Type B pancreatic cell (in vitro differentiated cells): Measurements from ENCODE around the gene DOCK1. TPM values are rescaled to one million over a fixed set of nuclear protein-coding genes. Genes with fewer than 3 reads are reported as not detected.
A peak's percentile ranks its signal among the peaks of the same experiment; 100 is the strongest.

Experiments used
- DNase-seq: peaks from one replicate; pipeline ENCODE4 v3.0.0; 2021; ENCODE audit warnings: mixed read lengths; ENCODE audit not compliant: unreplicated experiment; ENCODE audit errors: extremely low spot score
- H3K27ac Mint-ChIP-seq: 2 replicates; pipeline ENCODE4 v1.8.0; 2021; ENCODE audit warnings: mild to moderate bottlenecking, mixed read lengths
- H3K27me3 Mint-ChIP-seq: 2 replicates; pipeline ENCODE4 v1.8.0; 2021; ENCODE audit warnings: mixed read lengths
- H3K36me3 Mint-ChIP-seq: 2 replicates; pipeline ENCODE4 v1.8.0; 2021; ENCODE audit warnings: mixed read lengths
- H3K4me1 Mint-ChIP-seq: one replicate; pipeline ENCODE4 v1.8.0; 2021; ENCODE audit warnings: mixed read lengths; ENCODE audit not compliant: unreplicated experiment
- H3K4me3 Mint-ChIP-seq: 2 replicates; pipeline ENCODE4 v1.8.0; 2021; ENCODE audit warnings: mild to moderate bottlenecking, mixed read lengths
- H3K9me3 Mint-ChIP-seq: 2 replicates; pipeline ENCODE4 v1.8.0; 2021; ENCODE audit warnings: mixed read lengths
- total RNA-seq: library from RNA; stranded (reverse); gene quantifications from 2 replicates; pipeline ENCODE4 v1.2.1, GENCODE V29; 2021; ENCODE audit warnings: low replicate concordance
- TF ChIP-seq, protein P1 (sequence below): fragments of 200-600 bp; sonication (generic); conservative IDR thresholded peaks from 2 replicates; pipeline ENCODE4 v1.5.0; 2021; ENCODE audit warnings: antibody characterized with exemption, mild to moderate bottlenecking

The DOCK1 gene
- total RNA-seq, 1 donor from 2014 or later = 67.4 TPM

DNA sequence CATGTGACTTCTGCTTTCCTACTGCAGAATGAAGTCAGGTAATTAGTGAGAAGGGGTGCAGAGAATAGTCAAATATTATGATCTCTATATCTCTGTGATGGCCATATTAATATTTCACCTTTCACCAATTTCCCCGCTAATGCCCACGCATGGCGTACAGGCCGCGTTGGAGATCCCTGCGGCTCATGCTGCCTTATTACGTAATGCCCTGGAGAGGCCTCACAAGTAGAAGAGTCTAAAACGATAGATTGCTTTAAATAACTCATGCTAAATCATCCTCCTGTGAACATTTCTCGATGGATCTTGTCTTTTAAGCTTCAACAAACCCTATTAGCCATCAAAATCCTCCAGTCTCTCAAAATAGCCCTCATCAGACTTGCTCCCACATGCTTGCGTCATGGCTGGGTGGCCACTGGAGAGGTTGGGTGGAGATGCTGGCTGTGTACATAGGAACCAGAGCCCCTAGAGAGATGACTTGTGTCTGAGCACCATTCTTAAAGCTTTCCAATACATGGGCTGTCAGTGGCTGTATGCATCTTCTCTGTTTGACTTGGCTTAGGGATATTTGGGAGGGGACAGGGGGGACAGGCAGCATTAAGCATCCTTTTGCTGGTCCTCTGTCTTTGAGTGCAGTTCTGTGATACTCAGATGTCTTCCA, 370.7 kb downstream of the DOCK1 start:
- H3K4me1 Mint-ChIP-seq = no peaks in the 10 kb centered on the region
- no peak for DNase-seq
- no peak overlapping the region for H3K4me3 Mint-ChIP-seq
- no peak overlapping the region for H3K27ac Mint-ChIP-seq
- no peaks in the 10 kb centered on the region for H3K27me3 Mint-ChIP-seq
- H3K36me3 Mint-ChIP-seq = peaks cover 21% of the 10 kb centered on the region
- TF ChIP-seq, protein P1, sequence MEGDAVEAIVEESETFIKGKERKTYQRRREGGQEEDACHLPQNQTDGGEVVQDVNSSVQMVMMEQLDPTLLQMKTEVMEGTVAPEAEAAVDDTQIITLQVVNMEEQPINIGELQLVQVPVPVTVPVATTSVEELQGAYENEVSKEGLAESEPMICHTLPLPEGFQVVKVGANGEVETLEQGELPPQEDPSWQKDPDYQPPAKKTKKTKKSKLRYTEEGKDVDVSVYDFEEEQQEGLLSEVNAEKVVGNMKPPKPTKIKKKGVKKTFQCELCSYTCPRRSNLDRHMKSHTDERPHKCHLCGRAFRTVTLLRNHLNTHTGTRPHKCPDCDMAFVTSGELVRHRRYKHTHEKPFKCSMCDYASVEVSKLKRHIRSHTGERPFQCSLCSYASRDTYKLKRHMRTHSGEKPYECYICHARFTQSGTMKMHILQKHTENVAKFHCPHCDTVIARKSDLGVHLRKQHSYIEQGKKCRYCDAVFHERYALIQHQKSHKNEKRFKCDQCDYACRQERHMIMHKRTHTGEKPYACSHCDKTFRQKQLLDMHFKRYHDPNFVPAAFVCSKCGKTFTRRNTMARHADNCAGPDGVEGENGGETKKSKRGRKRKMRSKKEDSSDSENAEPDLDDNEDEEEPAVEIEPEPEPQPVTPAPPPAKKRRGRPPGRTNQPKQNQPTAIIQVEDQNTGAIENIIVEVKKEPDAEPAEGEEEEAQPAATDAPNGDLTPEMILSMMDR = no peak
- H3K9me3 Mint-ChIP-seq = no peaks in the 10 kb centered on the region

DNA sequence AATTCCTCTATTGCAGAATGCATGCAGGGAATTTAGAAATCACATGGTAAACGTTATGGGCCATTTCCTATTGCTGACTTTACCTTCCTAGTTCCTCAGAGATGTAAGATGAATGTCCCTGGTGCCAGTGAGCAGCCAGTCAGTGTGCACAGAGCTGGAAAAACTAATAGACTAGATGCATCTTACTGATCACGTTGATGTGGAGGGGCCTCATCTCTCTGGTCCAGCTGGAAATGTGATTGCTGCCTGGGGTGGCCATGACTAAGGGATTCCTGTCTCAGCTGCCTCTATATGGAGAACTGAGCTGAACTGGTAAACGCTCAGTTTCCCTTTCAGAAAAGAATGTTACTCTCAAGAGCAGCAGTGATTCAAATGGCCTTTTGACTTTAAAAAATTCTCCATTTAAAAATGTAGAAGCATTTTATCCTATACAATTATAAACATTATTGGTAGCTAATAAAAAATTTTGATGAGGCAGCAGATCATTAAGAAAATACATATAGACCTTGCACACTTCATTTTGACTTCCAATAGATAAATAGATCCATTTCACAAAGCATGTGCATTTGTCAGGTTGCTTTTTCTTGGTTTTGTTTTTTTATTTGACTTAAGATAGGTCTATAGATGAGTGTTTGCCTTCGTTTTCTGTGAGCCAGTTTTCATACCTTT, 371.7 kb downstream of the DOCK1 start:
- Mint-ChIP-seq H3K4me1 (no peaks in the 10 kb centered on the region), H3K9me3 (no peaks in the 10 kb centered on the region), H3K27me3 (no peaks in the 10 kb centered on the region), H3K27ac (no peak overlapping the region), H3K4me3 (no peak overlapping the region), H3K36me3 (peaks cover 21% of the 10 kb centered on the region)
- no peak for DNase-seq
- TF ChIP-seq, protein P1 = no peak

DNA sequence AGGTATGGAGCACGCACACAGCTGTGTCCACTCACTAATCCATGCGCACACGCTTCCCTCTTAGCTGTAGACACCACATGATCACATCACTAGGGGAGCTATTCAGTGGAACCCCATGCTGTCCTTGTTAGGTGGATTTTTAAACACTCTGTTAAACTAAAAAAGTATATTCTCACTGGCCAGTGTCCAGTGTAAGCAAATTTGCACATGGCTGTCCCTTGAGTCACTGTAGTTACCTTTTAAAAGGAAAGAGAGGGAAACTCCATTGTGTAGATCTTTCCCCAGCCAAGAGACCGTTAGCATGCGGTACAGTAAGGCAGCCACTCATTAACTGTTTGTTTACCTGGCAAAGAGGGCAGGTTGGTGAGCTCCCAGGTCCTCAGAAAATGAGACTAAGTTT, 372.8 kb downstream of the DOCK1 start:
- H3K27ac Mint-ChIP-seq = no peak overlapping the region
- no peak overlapping the region for H3K4me3 Mint-ChIP-seq
- TF ChIP-seq, protein P1 = no peak
- H3K36me3 Mint-ChIP-seq = peaks cover 16% of the 10 kb centered on the region
- DNase-seq = no peak
- no peaks in the 10 kb centered on the region for H3K27me3 Mint-ChIP-seq
- H3K9me3 Mint-ChIP-seq = no peaks in the 10 kb centered on the region
- H3K4me1 Mint-ChIP-seq = no peaks in the 10 kb centered on the region

DNA sequence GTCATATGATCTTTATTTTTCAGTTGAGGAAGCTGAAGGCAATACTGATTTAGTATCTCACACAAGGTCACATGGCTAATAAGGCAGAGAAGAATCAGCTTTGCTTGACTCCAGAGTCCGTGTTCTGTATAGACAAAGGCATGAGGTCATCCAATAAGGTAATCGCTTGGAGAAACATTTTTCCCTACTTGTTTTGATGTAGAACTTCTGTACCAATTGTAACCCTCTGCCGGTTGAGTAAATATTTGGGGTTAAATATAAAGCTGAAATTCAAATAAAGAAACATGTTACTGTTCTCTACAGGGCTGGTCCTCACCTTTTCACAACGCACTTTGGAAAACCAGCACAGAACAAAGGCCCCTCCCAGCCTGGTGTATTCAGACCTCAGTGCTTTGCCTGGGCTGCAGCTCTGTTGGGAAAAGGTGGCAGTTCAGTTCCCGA, 374.1 kb downstream of the DOCK1 start:
- Mint-ChIP-seq H3K27ac (peak overlapping the region; percentile 70), H3K36me3 (peaks cover 22% of the 10 kb centered on the region), H3K9me3 (no peaks in the 10 kb centered on the region), H3K27me3 (no peaks in the 10 kb centered on the region), H3K4me1 (no peaks in the 10 kb centered on the region), H3K4me3 (no peak overlapping the region)
- TF ChIP-seq, protein P1 = no peak
- DNase-seq = no peak

DNA sequence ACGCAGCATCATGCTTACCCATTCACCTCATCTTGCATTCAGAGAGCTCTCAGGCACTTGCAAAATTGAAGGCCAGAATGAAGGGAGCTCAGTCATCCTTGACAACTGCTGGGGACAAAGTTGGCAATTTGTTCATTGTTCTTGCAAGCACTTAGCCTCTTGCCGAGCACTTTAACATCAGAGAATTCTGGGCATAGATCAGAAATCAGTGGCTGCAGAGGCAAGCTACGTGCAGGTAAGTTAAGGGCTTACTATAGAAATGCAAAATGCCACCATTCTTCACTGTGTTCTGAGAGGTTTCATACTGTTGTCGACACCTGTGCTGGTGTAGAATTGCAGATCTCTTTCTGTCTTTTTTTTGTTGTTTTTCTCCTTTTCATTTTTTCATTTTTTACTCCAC, 375.2 kb downstream of the DOCK1 start:
- no peak overlapping the region for H3K4me3 Mint-ChIP-seq
- DNase-seq = no peak
- peaks cover 16% of the 10 kb centered on the region for H3K36me3 Mint-ChIP-seq
- no peak overlapping the region for H3K27ac Mint-ChIP-seq
- TF ChIP-seq, protein P1 = no peak
- H3K27me3 Mint-ChIP-seq = no peaks in the 10 kb centered on the region
- no peaks in the 10 kb centered on the region for H3K4me1 Mint-ChIP-seq
- no peaks in the 10 kb centered on the region for H3K9me3 Mint-ChIP-seq
